Prostate gland (tissue), 2 donors: Measurements from ENCODE around the gene GLB1L.

Source experiments
- POLR2AphosphoS5 ChIP-seq: sonication (generic); formaldehyde crosslinking; IDR thresholded peaks from one replicate; pipeline ENCODE4 v1.6.1; 2017; ENCODE audit warnings: antibody characterized with exemption
- TF ChIP-seq, protein P1 (sequence below), 4 experiments: fragments of 200-600 bp in 2 of 4; fragments of 450-650 bp in 2 of 4; sonication (generic) in 2 of 4; IDR thresholded peaks; 1 replicate in 3 of 4; 2 replicates in 1 of 4; pipeline ENCODE4 v1.5.1; 2016 to 2019; ENCODE audit warnings: antibody characterized with exemption in 4 of 4, mild to moderate bottlenecking in 2 of 4, moderate library complexity in 2 of 4

DNA sequence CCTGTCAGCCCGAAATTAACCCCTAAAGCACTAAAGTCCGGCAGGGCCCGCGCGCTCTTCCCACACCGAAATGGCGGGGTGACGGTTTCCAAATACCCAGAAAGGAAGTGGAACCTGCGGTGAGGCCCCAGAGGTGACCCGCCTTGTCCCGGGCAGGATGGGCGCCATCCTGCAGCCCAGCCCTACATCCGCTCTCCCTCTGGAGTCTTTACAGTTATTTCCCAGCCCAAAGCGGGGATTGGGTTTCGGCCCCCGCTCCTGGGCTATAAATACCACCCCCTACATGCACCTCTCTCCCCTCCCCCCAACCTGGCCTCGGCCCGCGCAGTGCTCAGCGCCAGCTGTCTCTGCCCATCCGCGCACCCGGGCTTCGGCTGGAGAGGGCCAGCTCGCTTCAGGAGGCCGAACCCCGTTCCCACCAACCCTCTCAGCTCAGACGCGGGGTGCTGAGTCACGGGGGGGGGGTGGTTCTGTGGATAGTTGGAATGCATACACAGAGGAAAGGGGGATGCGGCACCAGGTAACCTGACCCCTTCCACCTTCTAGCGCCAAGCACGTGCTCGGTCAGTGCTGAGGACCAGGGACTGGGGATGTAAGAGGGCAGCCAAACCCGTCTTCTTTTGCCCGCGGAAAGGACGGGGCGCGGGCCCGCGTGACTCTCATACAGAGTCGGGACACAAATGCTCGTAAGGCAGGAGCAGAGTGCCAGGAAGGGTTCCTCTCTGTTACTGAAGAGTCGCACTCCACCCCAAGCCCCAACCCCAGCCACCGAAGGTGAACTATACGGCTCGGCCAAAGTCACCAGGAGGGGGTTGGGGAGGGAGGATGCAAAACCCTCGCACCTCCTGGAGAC lies 7.9 kb upstream of the GLB1L start, which contains the start of gene TUBA4B:
- TF ChIP-seq, protein P1, sequence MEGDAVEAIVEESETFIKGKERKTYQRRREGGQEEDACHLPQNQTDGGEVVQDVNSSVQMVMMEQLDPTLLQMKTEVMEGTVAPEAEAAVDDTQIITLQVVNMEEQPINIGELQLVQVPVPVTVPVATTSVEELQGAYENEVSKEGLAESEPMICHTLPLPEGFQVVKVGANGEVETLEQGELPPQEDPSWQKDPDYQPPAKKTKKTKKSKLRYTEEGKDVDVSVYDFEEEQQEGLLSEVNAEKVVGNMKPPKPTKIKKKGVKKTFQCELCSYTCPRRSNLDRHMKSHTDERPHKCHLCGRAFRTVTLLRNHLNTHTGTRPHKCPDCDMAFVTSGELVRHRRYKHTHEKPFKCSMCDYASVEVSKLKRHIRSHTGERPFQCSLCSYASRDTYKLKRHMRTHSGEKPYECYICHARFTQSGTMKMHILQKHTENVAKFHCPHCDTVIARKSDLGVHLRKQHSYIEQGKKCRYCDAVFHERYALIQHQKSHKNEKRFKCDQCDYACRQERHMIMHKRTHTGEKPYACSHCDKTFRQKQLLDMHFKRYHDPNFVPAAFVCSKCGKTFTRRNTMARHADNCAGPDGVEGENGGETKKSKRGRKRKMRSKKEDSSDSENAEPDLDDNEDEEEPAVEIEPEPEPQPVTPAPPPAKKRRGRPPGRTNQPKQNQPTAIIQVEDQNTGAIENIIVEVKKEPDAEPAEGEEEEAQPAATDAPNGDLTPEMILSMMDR (IDR thresholded peaks at IDR 0.05) = no peak
- TF ChIP-seq POLR2AphosphoS5 = peak; percentile 30
